Thyroid gland (tissue), 4 donors: ENCODE measurements around the gene ZSCAN5C.

Experiments used
- POLR2A ChIP-seq, 2 donors: fragments of 450-650 bp; IDR thresholded peaks; one replicate each; pipeline ENCODE4 v1.6.1; 2017; ENCODE audit warnings: antibody characterized with exemption in 2 of 2, mild to moderate bottlenecking in 2 of 2, moderate library complexity in 1 of 2
- TF ChIP-seq, protein P1 (sequence below), 6 experiments: fragments of 200-600 bp in 3 of 6; fragments of 450-650 bp in 3 of 6; sonication (generic) in 3 of 6; IDR thresholded peaks; one replicate each; pipeline ENCODE4 v1.5.1; 2016 to 2019; ENCODE audit warnings: antibody characterized with exemption in 6 of 6, mild to moderate bottlenecking in 2 of 6, inconsistent platforms in 1 of 6, moderate library complexity in 1 of 6

GRCh38 chr19:56245121-56245740 lies 43.2 kb downstream of the ZSCAN5C start:
- TF ChIP-seq, protein P1, sequence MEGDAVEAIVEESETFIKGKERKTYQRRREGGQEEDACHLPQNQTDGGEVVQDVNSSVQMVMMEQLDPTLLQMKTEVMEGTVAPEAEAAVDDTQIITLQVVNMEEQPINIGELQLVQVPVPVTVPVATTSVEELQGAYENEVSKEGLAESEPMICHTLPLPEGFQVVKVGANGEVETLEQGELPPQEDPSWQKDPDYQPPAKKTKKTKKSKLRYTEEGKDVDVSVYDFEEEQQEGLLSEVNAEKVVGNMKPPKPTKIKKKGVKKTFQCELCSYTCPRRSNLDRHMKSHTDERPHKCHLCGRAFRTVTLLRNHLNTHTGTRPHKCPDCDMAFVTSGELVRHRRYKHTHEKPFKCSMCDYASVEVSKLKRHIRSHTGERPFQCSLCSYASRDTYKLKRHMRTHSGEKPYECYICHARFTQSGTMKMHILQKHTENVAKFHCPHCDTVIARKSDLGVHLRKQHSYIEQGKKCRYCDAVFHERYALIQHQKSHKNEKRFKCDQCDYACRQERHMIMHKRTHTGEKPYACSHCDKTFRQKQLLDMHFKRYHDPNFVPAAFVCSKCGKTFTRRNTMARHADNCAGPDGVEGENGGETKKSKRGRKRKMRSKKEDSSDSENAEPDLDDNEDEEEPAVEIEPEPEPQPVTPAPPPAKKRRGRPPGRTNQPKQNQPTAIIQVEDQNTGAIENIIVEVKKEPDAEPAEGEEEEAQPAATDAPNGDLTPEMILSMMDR (IDR thresholded peaks at IDR 0.05) = no peak
- TF ChIP-seq POLR2A (IDR thresholded peaks at IDR 0.05) = no peak
